H1 (cell line): Measurements from ENCODE around the gene SLC25A31. TPM values are rescaled to one million over a fixed set of nuclear protein-coding genes. Genes with fewer than 3 reads are reported as not detected.

ENCODE experiments used
- CTCF ChIA-PET: fragments of 300-600 bp; sonication (Branson Sonifier 250); formaldehyde crosslinking; loops from one replicate; lab custom pipeline; 2021; ENCODE audit not compliant: partially characterized antibody; lab: Charles Lee
- POLR2A ChIA-PET: fragments of 300-600 bp; sonication (Branson Sonifier 250); formaldehyde crosslinking; loops from one replicate; lab custom pipeline; 2021; ENCODE audit warnings: inconsistent platforms; ENCODE audit not compliant: partially characterized antibody; lab: Charles Lee
- DNase-seq, 2 experiments: peaks; one replicate each; pipeline versions ENCODE4 v3.0.0 to v3.0.0-alpha.2; 2010 to 2022; ENCODE audit warnings: low spot score in 2 of 2, low read depth in 1 of 2, mixed read lengths in 1 of 2
- FAIRE-seq: peaks from 2 replicates; lab custom pipeline; 2011; peaks lifted over from hg19 to GRCh38; lab: Jason Lieb, UNC
- H2AFZ ChIP-seq: 2 replicates; pipeline ENCODE4 v1.8.1; 2012; ENCODE audit warnings: low read length, inconsistent platforms
- H2AK5ac ChIP-seq: 2 replicates; pipeline ENCODE4 v1.6.1; 2013; ENCODE audit warnings: low read depth, low read length
- H2BK120ac ChIP-seq: replicated peaks from 2 replicates; pipeline ENCODE3; 2013; ENCODE audit warnings: low read depth, low read length, inconsistent platforms
- H2BK12ac ChIP-seq: 2 replicates; pipeline ENCODE4 v1.6.1; 2013; ENCODE audit warnings: low read depth, low read length
- H2BK15ac ChIP-seq: 2 replicates; pipeline ENCODE4 v1.6.1; 2013; ENCODE audit warnings: low read length
- H2BK20ac ChIP-seq: 2 replicates; pipeline ENCODE4 v1.6.1; 2013; ENCODE audit warnings: low read length
- H2BK5ac ChIP-seq: 2 replicates; pipeline ENCODE4 v1.6.1; 2013; ENCODE audit warnings: low read depth, low read length
- H3K14ac ChIP-seq: 2 replicates; pipeline ENCODE4 v1.6.1; 2013; ENCODE audit warnings: inconsistent platforms; ENCODE audit not compliant: insufficient read length
- H3K18ac ChIP-seq: 2 replicates; pipeline ENCODE4 v1.6.1; 2013; ENCODE audit warnings: low read length; ENCODE audit errors: extremely low read depth
- H3K23ac ChIP-seq: 2 replicates; pipeline ENCODE4 v1.6.1; 2013; ENCODE audit warnings: inconsistent platforms; ENCODE audit not compliant: insufficient read length
- H3K23me2 ChIP-seq: 2 replicates; pipeline ENCODE4 v1.6.1; 2013; ENCODE audit warnings: low read depth, low read length
- H3K27ac ChIP-seq: 2 replicates; pipeline ENCODE4 v1.6.1; 2011; ENCODE audit warnings: low read depth, low read length, inconsistent platforms
- H3K27me3 ChIP-seq, 4 experiments: replicated peaks in 1 of 4; 1 replicate in 1 of 4; 2 replicates in 3 of 4; pipeline versions ENCODE4 v1.6.1 to v1.8.1; 2011 to 2013; ENCODE audit warnings: low read length in 3 of 4, mild to moderate bottlenecking in 3 of 4, inconsistent platforms in 2 of 4, mixed read lengths in 2 of 4, moderate library complexity in 1 of 4; ENCODE audit not compliant: control insufficient read depth in 3 of 4, insufficient read depth in 3 of 4; ENCODE audit errors: extremely low read depth in 1 of 4
- H3K36me3 ChIP-seq, 4 experiments: 2 replicates each; pipeline versions ENCODE4 v1.6.1 to v1.8.1; 2011 to 2013; ENCODE audit warnings: mild to moderate bottlenecking in 4 of 4, low read length in 3 of 4, moderate library complexity in 2 of 4, control low read depth in 1 of 4, inconsistent platforms in 1 of 4; ENCODE audit not compliant: insufficient read depth in 4 of 4, control insufficient read depth in 2 of 4
- H3K4ac ChIP-seq: replicated peaks from 2 replicates; pipeline ENCODE3; 2013; ENCODE audit warnings: low read length, low read depth, mixed read lengths, inconsistent platforms; ENCODE audit not compliant: insufficient read length
- H3K4me1 ChIP-seq, 4 experiments: replicated peaks in 1 of 4; 1 replicate in 1 of 4; 2 replicates in 3 of 4; pipeline versions ENCODE4 v1.6.1 to v1.8.1; 2011 to 2013; ENCODE audit warnings: low read length in 3 of 4, inconsistent platforms in 2 of 4, mixed read lengths in 1 of 4; ENCODE audit not compliant: insufficient read depth in 4 of 4, control insufficient read depth in 3 of 4
- H3K4me2 ChIP-seq, 2 experiments: 2 replicates each; pipeline versions ENCODE4 v1.6.1 to v1.8.1; 2011 to 2013; ENCODE audit warnings: low read depth in 2 of 2, low read length in 2 of 2, control low read depth in 1 of 2, inconsistent platforms in 1 of 2, mild to moderate bottlenecking in 1 of 2; ENCODE audit not compliant: insufficient read depth in 1 of 2
- H3K4me3 ChIP-seq, 4 experiments: fragments of 200-600, 300-600 bp in 1 of 4; sonication (generic), shearing (Covaris generic), sonication (Bioruptor Twin) in 1 of 4; 2 replicates each; pipeline versions ENCODE4 v1.5.1 to v1.8.1; 2011 to 2016; ENCODE audit warnings: low read length in 4 of 4, low read depth in 3 of 4, control low read depth in 2 of 4, inconsistent platforms in 2 of 4, mild to moderate bottlenecking in 2 of 4, mixed read lengths in 1 of 4, moderate library complexity in 1 of 4; ENCODE audit not compliant: insufficient read depth in 2 of 4; ENCODE audit errors: extremely low read depth in 1 of 4
- H3K56ac ChIP-seq: replicated peaks from 2 replicates; pipeline ENCODE3; 2013; ENCODE audit warnings: low read depth, mild to moderate bottlenecking, mixed read lengths, low read length, inconsistent platforms; ENCODE audit not compliant: insufficient read length
- H3K79me1 ChIP-seq: 2 replicates; pipeline ENCODE4 v1.6.1; 2013; ENCODE audit warnings: low read depth, low read length, control low read depth
- H3K79me2 ChIP-seq, 2 experiments: 2 replicates each; pipeline versions ENCODE4 v1.6.1 to v1.8.1; 2012 to 2013; ENCODE audit warnings: low read length in 2 of 2, mild to moderate bottlenecking in 2 of 2, inconsistent platforms in 1 of 2; ENCODE audit not compliant: insufficient read depth in 2 of 2, control insufficient read depth in 1 of 2
- H3K9ac ChIP-seq, 4 experiments: replicated peaks in 1 of 4; 1 replicate in 1 of 4; 2 replicates in 3 of 4; pipeline versions ENCODE4 v1.6.1 to v1.8.1; 2011 to 2013; ENCODE audit warnings: low read depth in 3 of 4, low read length in 3 of 4, control low read depth in 2 of 4, mild to moderate bottlenecking in 2 of 4, moderate library complexity in 2 of 4, inconsistent platforms in 1 of 4; ENCODE audit errors: extremely low read depth in 1 of 4
- H3K9me3 ChIP-seq, 2 experiments: 2 replicates each; pipeline versions ENCODE4 v1.6.1 to v1.8.1; 2012 to 2013; ENCODE audit warnings: mild to moderate bottlenecking in 2 of 2, moderate library complexity in 2 of 2, control low read depth in 1 of 2, inconsistent platforms in 1 of 2, low read depth in 1 of 2, low read length in 1 of 2, mixed read lengths in 1 of 2; ENCODE audit not compliant: insufficient read depth in 2 of 2
- H4K20me1 ChIP-seq, 2 experiments: replicated peaks in 1 of 2; 2 replicates each; pipeline versions ENCODE3 to v1.8.1; 2011 to 2013; ENCODE audit warnings: inconsistent platforms in 2 of 2, low read length in 2 of 2, mild to moderate bottlenecking in 1 of 2; ENCODE audit not compliant: insufficient read depth in 2 of 2, control insufficient read depth in 1 of 2
- H4K5ac ChIP-seq: 2 replicates; pipeline ENCODE4 v1.6.1; 2013; ENCODE audit warnings: low read length, low read depth, mixed read lengths, inconsistent platforms; ENCODE audit not compliant: insufficient read length
- H4K8ac ChIP-seq: 2 replicates; pipeline ENCODE4 v1.8.0; 2013; ENCODE audit warnings: mild to moderate bottlenecking, moderate library complexity, low read length, inconsistent platforms; ENCODE audit not compliant: insufficient read depth; ENCODE audit errors: extremely low read depth
- H4K91ac ChIP-seq: replicated peaks from 2 replicates; pipeline ENCODE3; 2013; ENCODE audit warnings: low read length, mixed read lengths, inconsistent platforms; ENCODE audit not compliant: insufficient read length
- BRCA1 ChIP-seq: IDR thresholded peaks from 2 replicates; pipeline ENCODE4 v1.6.1; 2012; ENCODE audit warnings: low read depth, low read length, improper control_type of control experiment
- CHD1 ChIP-seq: IDR thresholded peaks from 2 replicates; pipeline ENCODE4 v1.6.1; 2012; ENCODE audit warnings: low read depth, low read length, improper control_type of control experiment
- EP300 ChIP-seq, 2 experiments: IDR thresholded peaks; 1 replicate in 1 of 2; 2 replicates in 1 of 2; pipeline ENCODE4 v1.6.1; 2011 to 2012; ENCODE audit warnings: low read depth in 2 of 2, low read length in 2 of 2, mild to moderate bottlenecking in 2 of 2, borderline replicate concordance in 1 of 2, inconsistent platforms in 1 of 2, moderate library complexity in 1 of 2
- EZH2 ChIP-seq: fragments of 200-600 bp; sonication (generic); IDR thresholded peaks from 2 replicates; pipeline ENCODE4 v1.7.1; 2012; ENCODE audit warnings: low read depth, mild to moderate bottlenecking, moderate library complexity, low read length, inconsistent platforms; ENCODE audit not compliant: severe bottlenecking
- HDAC6 ChIP-seq: IDR thresholded peaks from one replicate; pipeline ENCODE4 v1.7.1; 2012; ENCODE audit warnings: low read depth, mild to moderate bottlenecking, inconsistent platforms, low read length, moderate library complexity
- JUND ChIP-seq: IDR thresholded peaks from 2 replicates; pipeline ENCODE4 v1.6.1; 2011; ENCODE audit warnings: mild to moderate bottlenecking, improper control_type of control experiment, low read length
- KDM5A ChIP-seq: fragments of 200-600 bp; IDR thresholded peaks from 2 replicates; pipeline ENCODE4 v1.7.1; 2012; ENCODE audit warnings: mild to moderate bottlenecking, low read length, inconsistent platforms, mixed read lengths
- RBBP5 ChIP-seq: IDR thresholded peaks from 2 replicates; pipeline ENCODE4 v1.7.1; 2012; ENCODE audit warnings: low read depth, mild to moderate bottlenecking, inconsistent platforms, low read length, moderate library complexity, borderline replicate concordance
- RNF2 ChIP-seq: fragments of 200-900, 300-1000 bp; sonication (generic); IDR thresholded peaks from 2 replicates; pipeline ENCODE4 v1.7.1; 2016; ENCODE audit warnings: borderline replicate concordance, low read depth, mild to moderate bottlenecking, antibody characterized with exemption, low read length; ENCODE audit not compliant: poor library complexity, severe bottlenecking; ENCODE audit errors: missing control alignments
- SAP30 ChIP-seq: fragments of 300-600 bp; sonication (generic); IDR thresholded peaks from 2 replicates; pipeline ENCODE4 v1.7.1; 2012; ENCODE audit warnings: low read length, moderate library complexity, mild to moderate bottlenecking, inconsistent platforms; ENCODE audit not compliant: insufficient read depth, insufficient replicate concordance
- SP2 ChIP-seq: IDR thresholded peaks from 2 replicates; pipeline ENCODE4 v1.6.1; 2012; ENCODE audit warnings: mild to moderate bottlenecking, low read length, inconsistent platforms
- TAF1 ChIP-seq: IDR thresholded peaks from 2 replicates; pipeline ENCODE4 v1.6.1; 2011; ENCODE audit warnings: mild to moderate bottlenecking, low read depth, low read length
- WGBS, 2 experiments: shearing (Covaris generic) in 1 of 2; methylation state at CpG; one replicate each; pipeline versions ENCODE4 v1.1.6 to v1.1.7; 2013 to 2015; ENCODE audit warnings: low lambda C conversion rate in 2 of 2, mixed read lengths in 2 of 2, inconsistent platforms in 1 of 2, low coverage in 1 of 2, missing lambda C conversion rate in 1 of 2; ENCODE audit not compliant: insufficient replicate concordance in 2 of 2, insufficient coverage in 1 of 2, insufficient read length in 1 of 2; ENCODE audit errors: extremely low coverage in 1 of 2, missing lambda C conversion rate in 1 of 2; 5-methylcytosine and 5-hydroxymethylcytosine counted together
- polyA plus RNA-seq, 7 experiments: library from polyadenylated mRNA; depleted of rRNA in 3 of 7; stranded (reverse) in 5 of 7; unstranded in 2 of 7; fragments of >200 nt in 5 of 7; fragments of 200-250 nt in 2 of 7; gene quantifications; 1 replicate in 5 of 7; 2 replicates in 1 of 7; 4 replicates in 1 of 7; pipeline versions ENCODE4 v1.2.1 to v1.2.3, GENCODE V29; 2011 to 2013; ENCODE audit warnings: missing spikeins in 2 of 7, mixed read lengths in 2 of 7
- total RNA-seq: library from RNA; stranded (reverse); fragmentation: NEBNext Ultra II Directional; extraction: Animal tissue kit (Norgen Biotek cat#: 25700); gene quantifications from 2 replicates; pipeline ENCODE4 v1.2.1, GENCODE V29; 2021

SLC25A31 gene
- total and polyA plus RNA-seq, 2 of the 8 experiments (the other 6 are each of a cell fraction or from before 2014, with no cell fraction given) = not detected

- Histone ChIP-seq H4K20me1 (no peaks in the 10 kb centered on the region), H3K18ac (no peak overlapping the region), H2AFZ (no peak overlapping the region), H3K4ac (no peak overlapping the region), H2BK120ac (no peak overlapping the region), H4K5ac (no peak overlapping the region), H3K23ac (no peak overlapping the region), H2AK5ac (no peak overlapping the region), H3K9ac (no peak overlapping the region), H3K36me3 (no peaks in the 10 kb centered on the region), H3K79me2 (no peaks in the 10 kb centered on the region), H2BK5ac (no peak overlapping the region), H2BK12ac (no peak overlapping the region), H3K23me2 (no peaks in the 10 kb centered on the region), H4K91ac (no peak overlapping the region), H3K4me1 (no peaks in the 10 kb centered on the region), H3K9me3 (no peaks in the 10 kb centered on the region), H3K56ac (no peak overlapping the region), H3K79me1 (no peaks in the 10 kb centered on the region), H2BK15ac (no peak overlapping the region), H2BK20ac (no peak overlapping the region), H3K27me3 (no peaks in the 10 kb centered on the region), H3K4me2 (no peak overlapping the region), H3K14ac (no peak overlapping the region), H4K8ac (no peak overlapping the region), H3K4me3 (no peak overlapping the region), H3K27ac (no peak overlapping the region)
- TF ChIP-seq RNF2 (no peak), EP300 (IDR thresholded peaks at IDR 0.05; ENCODE audit: borderline replicate concordance in 1 of 2, low read depth in 2 of 2, low read length in 2 of 2) (no peak), RBBP5 (no peak), SP2 (no peak), HDAC6 (no peak), CHD1 (no peak), KDM5A (no peak), BRCA1 (no peak), JUND (no peak), SAP30 (no peak), TAF1 (no peak), EZH2 (no peak)
- FAIRE-seq (no peak), DNase-seq (no peak)
- CTCF ChIA-PET = no interaction called here
- POLR2A ChIA-PET = no interaction called here
- 89% methylated on average over 2 of the region's 2 CpGs; no CpG with 5 or more reads in 1 of the 2 experiments for WGBS, 2 experiments
Observed at GRCh38 chr4:127756906-127757305, 26.7 kb downstream of the SLC25A31 start.
